OCI-LY3 (cell line): ENCODE results near the gene FAM107B.

ENCODE experiments used
- H2AFZ ChIP-seq: fragments of 200-600, 300-600 bp; shearing (Covaris generic); 2 replicates; pipeline ENCODE4 v1.6.0; 2014; ENCODE audit warnings: antibody characterized with exemption, low read depth, low read length
- H3K27ac ChIP-seq: fragments of 200-600, 300-600 bp; sonication (generic); 2 replicates; pipeline ENCODE4 v1.5.1; 2014; ENCODE audit warnings: mild to moderate bottlenecking, low read length, moderate library complexity, mixed read lengths
- H3K27me3 ChIP-seq: fragments of 200-600, 300-600 bp; sonication (generic); 2 replicates; pipeline ENCODE4 v1.6.1; 2014; ENCODE audit warnings: low read depth, low read length, mixed read lengths
- H3K36me3 ChIP-seq: fragments of 200-600, 300-600 bp; sonication (generic); replicated peaks from 2 replicates; pipeline ENCODE3; 2014; ENCODE audit warnings: low read depth, low read length, mixed read lengths
- H3K4me1 ChIP-seq: fragments of 300-600, 200-600 bp; sonication (generic); 2 replicates; pipeline ENCODE4 v1.6.1; 2014; ENCODE audit warnings: low read length, mixed read lengths
- H3K4me2 ChIP-seq: fragments of 200-600, 300-600 bp; sonication (generic); 2 replicates; pipeline ENCODE4 v1.6.1; 2014; ENCODE audit warnings: low read length, mixed read lengths
- H3K4me3 ChIP-seq: fragments of 300-600, 200-600 bp; sonication (generic); 2 replicates; pipeline ENCODE4 v1.5.1; 2014; ENCODE audit warnings: antibody characterized with exemption, mild to moderate bottlenecking, low read length, moderate library complexity
- H3K79me2 ChIP-seq: fragments of 300-600, 200-600 bp; shearing (Covaris generic); 2 replicates; pipeline ENCODE4 v1.6.1; 2014; ENCODE audit warnings: mild to moderate bottlenecking, low read length, mixed read lengths
- H3K9ac ChIP-seq: fragments of 300-600, 200-600 bp; shearing (Covaris generic); 2 replicates; pipeline ENCODE4 v1.6.0; 2014; ENCODE audit warnings: mild to moderate bottlenecking, low read length, moderate library complexity
- H3K9me3 ChIP-seq: fragments of 200-600, 300-600 bp; shearing (Covaris generic); 2 replicates; pipeline ENCODE4 v1.6.1; 2014; ENCODE audit warnings: low read length, mixed read lengths; ENCODE audit not compliant: insufficient read depth
- H4K20me1 ChIP-seq: fragments of 200-600, 300-600 bp; sonication (generic); 2 replicates; pipeline ENCODE4 v1.6.1; 2016; ENCODE audit warnings: low read length, mixed read lengths; ENCODE audit not compliant: insufficient read depth
- CTCF ChIP-seq: fragments of 200-600, 300-600 bp; sonication (generic); IDR thresholded peaks from 2 replicates; pipeline ENCODE4 v1.5.1; 2014; ENCODE audit warnings: antibody characterized with exemption, low read length, low read depth
- EZH2phosphoT487 ChIP-seq: fragments of 200-600 bp; shearing (Covaris generic); IDR thresholded peaks from 2 replicates; pipeline ENCODE4 v1.6.1; 2018; ENCODE audit warnings: antibody characterized with exemption, mixed run types, low read depth

FAM107B gene

DNA sequence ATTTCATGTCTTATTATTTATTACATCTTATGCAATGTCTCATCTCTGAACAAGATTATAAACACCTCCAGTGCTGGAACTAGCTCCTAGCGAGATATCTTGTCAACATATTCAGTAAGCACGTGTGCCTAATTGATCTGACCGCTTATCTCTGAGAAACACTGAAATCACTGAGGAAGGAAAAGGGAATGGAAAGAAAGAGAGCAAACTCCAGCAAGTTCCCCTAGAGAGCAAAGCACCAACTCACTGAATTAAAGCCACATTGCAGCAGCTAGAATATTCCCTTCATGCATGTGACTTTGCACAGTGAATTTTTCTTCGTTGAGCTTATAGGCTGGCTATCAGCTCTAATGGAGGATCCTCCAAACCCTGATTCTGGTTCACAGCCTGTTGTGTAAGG lies 266.9 kb downstream of the FAM107B start:
- H3K9me3 ChIP-seq = no peaks in the 10 kb centered on the region

GRCh38 chr10:14507176-14507575 lies 267.5 kb downstream of the FAM107B start:
- TF ChIP-seq EZH2phosphoT487 = no peak
- TF ChIP-seq CTCF = no peak
- Histone ChIP-seq H3K36me3 (peaks cover 18% of the 10 kb centered on the region), H3K4me2 (no peak overlapping the region), H3K79me2 (no peaks in the 10 kb centered on the region), H3K27me3 (no peaks in the 10 kb centered on the region), H3K27ac (no peak overlapping the region), H3K4me1 (peaks cover 10% of the 10 kb centered on the region), H3K9me3 (no peaks in the 10 kb centered on the region), H3K9ac (no peak overlapping the region), H4K20me1 (no peaks in the 10 kb centered on the region), H2AFZ (no peak overlapping the region), H3K4me3 (no peak overlapping the region)

More for the DNA sequence above, 266.9 kb downstream of the FAM107B start:
- Histone ChIP-seq H3K27me3 (no peaks in the 10 kb centered on the region), H3K4me3 (no peak overlapping the region), H4K20me1 (no peaks in the 10 kb centered on the region), H2AFZ (no peak overlapping the region), H3K4me2 (no peak overlapping the region), H3K79me2 (no peaks in the 10 kb centered on the region), H3K9ac (no peak overlapping the region), H3K27ac (no peak overlapping the region), H3K36me3 (peaks cover 20% of the 10 kb centered on the region), H3K4me1 (peaks cover 6% of the 10 kb centered on the region; the same call in 1 of the 2 replicates)
- no peak for TF ChIP-seq CTCF
- no peak for TF ChIP-seq EZH2phosphoT487

- no peaks in the 10 kb centered on the region for H3K27me3 ChIP-seq
- no peaks in the 10 kb centered on the region for H3K79me2 ChIP-seq
- no peak overlapping the region for H2AFZ ChIP-seq
- no peak overlapping the region for H3K9ac ChIP-seq
- H3K4me1 ChIP-seq = peaks cover 18% of the 10 kb centered on the region
- no peak overlapping the region for H3K4me2 ChIP-seq
- no peaks in the 10 kb centered on the region for H3K9me3 ChIP-seq
- no peaks in the 10 kb centered on the region for H4K20me1 ChIP-seq
- TF ChIP-seq EZH2phosphoT487 (no peak), CTCF (no peak)
- no peak overlapping the region for H3K27ac ChIP-seq
- H3K36me3 ChIP-seq = no peaks in the 10 kb centered on the region
- no peak overlapping the region for H3K4me3 ChIP-seq
Measured at GRCh38 chr10:14502431-14502830, 272.3 kb downstream of the FAM107B start.

DNA sequence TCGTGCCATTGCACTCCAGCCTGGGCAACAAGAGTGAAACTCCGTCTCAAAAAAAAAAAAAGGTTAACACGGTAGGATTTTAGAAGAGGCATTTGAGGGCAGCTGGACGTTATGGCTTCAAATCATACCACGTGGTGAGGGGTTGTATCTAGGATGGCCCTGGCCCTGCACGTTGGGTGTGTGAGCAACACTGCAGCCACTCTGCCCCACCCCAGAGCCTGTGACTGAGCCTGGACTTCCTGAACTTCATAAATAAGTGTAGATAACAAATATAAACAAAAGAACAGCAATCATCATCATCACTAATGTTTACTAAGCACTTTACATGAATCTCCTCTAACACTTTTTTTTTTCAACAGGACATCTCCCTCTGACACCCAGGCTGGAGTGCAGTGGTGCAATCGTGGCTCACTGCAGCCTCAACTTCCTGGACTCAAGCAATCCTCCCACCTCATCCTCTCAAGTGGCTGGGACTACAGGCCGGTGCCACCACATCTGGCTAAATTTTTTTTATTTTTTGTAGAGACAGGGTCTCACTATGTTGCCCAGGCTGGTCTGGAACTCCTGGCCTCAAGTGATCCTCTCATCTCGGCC lies 274.4 kb downstream of the FAM107B start:
- H4K20me1 ChIP-seq = no peaks in the 10 kb centered on the region
- H3K27me3 ChIP-seq = no peaks in the 10 kb centered on the region
- no peaks in the 10 kb centered on the region for H3K9me3 ChIP-seq
- no peaks in the 10 kb centered on the region for H3K36me3 ChIP-seq
- no peak overlapping the region for H3K9ac ChIP-seq
- H3K79me2 ChIP-seq = no peaks in the 10 kb centered on the region
- no peak overlapping the region for H3K4me3 ChIP-seq
- H3K27ac ChIP-seq = no peak overlapping the region
- H3K4me2 ChIP-seq = no peak overlapping the region
- H3K4me1 ChIP-seq = peaks cover 18% of the 10 kb centered on the region
- H2AFZ ChIP-seq = no peak overlapping the region
- TF ChIP-seq EZH2phosphoT487 (no peak), CTCF (no peak)
